Subcutaneous adipose tissue (tissue), 4 donors: ENCODE data around the gene FAM9A. TPM values are rescaled to one million over a fixed set of nuclear protein-coding genes. Genes with fewer than 3 reads are reported as not detected.

Source experiments
- total RNA-seq, 4 donors: library from RNA; depleted of rRNA; stranded (reverse); fragments of >200 nt; gene quantifications; one replicate each; pipeline ENCODE4 v1.1.0, GENCODE V29; 2016
- TF ChIP-seq, protein P1 (sequence below): fragments of 450-650 bp; IDR thresholded peaks from one replicate; pipeline ENCODE4 v1.5.1; 2016; ENCODE audit warnings: low read depth, mild to moderate bottlenecking, control low read depth, antibody characterized with exemption, moderate library complexity

The FAM9A gene
- not detected for total RNA-seq

DNA sequence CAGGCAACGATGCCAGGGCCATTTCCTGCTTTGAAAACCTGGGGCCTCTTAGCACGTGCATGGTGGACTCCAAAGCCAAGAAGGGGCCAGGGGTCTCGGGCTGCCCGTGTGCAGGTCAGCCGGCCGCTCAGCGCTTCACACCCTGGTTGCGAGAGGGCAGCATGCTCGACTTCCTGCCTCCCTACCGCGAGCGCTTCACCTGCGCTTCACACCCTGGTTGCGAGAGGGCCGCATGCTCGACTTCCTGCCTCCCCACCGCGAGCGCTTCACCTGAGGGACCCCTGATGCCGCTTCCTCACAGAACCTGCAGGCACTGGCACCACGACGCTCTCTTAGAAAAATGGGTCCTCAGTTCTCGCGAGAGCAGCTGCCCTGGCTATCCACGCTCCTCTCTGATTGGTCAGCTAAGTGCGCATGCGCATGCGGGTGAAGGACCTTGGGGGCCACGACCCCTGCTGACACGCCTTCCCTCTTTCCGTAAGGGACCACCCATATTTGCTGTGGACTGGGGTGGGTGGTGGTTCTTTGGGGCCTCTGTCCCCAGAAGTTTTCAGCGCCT lies at the start of gene FAM9A:
Gene FAM9A (minus strand): TSS at position 343 of the 559 bp plus-strand sequence. CDS start 1,212 bp downstream, outside the sequence.
- TF ChIP-seq, protein P1, sequence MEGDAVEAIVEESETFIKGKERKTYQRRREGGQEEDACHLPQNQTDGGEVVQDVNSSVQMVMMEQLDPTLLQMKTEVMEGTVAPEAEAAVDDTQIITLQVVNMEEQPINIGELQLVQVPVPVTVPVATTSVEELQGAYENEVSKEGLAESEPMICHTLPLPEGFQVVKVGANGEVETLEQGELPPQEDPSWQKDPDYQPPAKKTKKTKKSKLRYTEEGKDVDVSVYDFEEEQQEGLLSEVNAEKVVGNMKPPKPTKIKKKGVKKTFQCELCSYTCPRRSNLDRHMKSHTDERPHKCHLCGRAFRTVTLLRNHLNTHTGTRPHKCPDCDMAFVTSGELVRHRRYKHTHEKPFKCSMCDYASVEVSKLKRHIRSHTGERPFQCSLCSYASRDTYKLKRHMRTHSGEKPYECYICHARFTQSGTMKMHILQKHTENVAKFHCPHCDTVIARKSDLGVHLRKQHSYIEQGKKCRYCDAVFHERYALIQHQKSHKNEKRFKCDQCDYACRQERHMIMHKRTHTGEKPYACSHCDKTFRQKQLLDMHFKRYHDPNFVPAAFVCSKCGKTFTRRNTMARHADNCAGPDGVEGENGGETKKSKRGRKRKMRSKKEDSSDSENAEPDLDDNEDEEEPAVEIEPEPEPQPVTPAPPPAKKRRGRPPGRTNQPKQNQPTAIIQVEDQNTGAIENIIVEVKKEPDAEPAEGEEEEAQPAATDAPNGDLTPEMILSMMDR = no peak

DNA sequence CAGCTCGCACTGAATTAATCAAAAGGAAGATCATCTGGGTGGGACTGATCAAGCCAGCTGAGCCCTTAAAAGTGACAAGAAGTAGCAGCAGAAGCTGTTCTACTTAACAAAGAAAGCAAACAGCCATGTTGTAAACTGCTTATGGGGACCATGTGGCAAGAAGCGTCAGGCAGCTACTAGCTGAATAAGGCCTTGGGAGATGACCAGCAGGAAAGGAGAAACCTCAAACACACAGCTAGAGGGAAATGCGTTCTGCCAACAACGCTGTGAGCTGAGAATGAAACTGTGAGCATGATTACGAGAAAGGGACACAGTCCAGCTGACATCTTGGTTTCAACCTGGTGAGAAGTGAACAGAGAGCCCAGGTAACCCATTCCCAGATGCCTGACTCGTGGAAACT lies 49.3 kb upstream of the FAM9A start:
- TF ChIP-seq, protein P1 = no peak

DNA sequence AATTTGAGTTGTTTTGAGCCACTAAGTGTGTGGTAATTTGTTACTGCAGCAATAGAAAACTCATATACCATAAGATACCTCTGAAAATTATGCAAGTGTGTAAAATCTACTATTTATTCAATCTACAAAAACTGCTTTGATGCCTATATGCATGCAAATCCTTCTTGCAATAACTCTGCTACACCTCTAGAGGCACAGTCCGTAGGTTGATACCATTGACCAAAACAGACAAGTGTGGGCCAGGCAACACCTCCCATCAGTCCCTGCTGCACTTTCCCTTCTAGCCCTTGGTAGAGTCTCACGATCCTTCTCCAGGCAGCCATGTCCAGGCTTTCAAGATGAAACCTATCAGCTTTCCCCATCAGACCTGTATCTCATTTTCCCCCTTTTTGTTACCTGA lies 48.8 kb upstream of the FAM9A start:
- TF ChIP-seq, protein P1 = no peak

DNA sequence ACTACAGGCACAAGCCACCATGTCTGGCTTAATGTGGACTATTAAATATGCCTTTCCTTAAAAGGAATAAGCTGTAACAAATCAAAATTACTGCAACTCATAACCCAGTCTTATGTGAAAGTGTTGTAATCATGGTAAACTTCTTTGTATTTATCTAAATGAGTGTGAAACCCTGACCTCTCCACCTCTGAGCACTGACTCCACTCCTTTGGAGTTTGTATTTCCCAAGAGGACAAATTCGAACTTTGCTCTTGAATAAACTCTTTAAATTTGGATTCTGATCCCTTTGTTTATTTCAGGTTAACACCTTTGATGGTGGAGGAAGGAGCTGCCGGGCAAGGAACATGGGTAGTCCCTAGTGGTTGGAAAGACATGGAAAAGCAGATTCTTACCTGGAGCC lies 48.3 kb upstream of the FAM9A start:
- TF ChIP-seq, protein P1 = no peak

DNA sequence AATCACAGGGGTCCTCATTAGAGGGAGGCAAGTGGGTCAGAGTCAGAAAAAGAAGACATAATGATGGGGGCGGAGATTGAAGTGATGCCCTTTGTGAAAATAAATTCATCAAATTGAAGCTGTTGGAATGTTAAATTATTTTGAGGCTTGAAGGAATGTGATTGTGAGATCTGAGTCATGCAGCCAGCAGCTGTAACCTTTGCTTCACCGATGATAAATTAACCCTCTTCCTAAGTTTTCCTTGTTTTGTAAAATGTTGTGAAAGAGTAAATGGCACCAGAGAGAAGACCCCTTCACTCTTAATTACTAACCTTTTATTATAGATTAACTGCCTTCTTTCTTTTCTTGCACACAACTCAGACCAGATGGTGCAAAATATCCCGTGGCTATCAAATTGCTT lies 47.7 kb upstream of the FAM9A start:
- TF ChIP-seq, protein P1 = no peak

DNA sequence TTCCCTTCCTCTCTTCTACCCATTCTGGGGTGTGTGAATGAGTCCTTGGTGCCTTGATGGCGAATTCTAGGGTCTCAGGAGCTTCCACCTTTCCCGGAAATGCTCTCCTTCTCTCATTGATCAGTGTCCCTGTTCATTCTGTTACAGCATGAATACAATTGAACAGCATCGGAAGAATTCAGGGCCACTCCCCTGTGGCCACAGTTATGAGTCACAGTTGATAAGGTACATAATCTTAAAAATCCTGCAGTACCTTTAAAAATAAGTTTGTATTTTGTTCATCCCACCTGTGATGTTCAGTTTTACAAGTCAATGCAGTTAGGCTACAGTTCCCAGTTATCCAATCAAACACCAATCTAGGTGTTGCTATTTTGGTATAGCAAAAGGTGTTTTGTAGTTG lies 47.3 kb upstream of the FAM9A start:
- TF ChIP-seq, protein P1 = no peak

DNA sequence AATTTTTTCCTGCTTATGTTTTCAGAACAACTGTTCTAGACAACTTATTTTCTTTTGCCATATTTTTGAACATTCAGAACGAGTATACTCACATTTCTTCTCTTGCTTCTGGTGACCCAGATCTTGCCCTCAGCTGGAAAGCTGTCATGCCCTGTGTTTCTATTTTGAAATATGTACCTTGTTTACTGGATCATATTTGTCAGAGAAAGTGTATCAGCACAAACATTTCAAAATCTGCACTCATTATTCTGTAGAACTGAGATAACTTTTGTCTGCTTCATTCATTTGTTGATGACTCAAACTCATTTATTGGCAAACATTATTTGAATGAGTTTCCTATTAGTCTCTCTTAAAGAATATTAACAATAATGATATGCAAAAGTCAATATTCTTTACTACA lies 46.2 kb upstream of the FAM9A start:
- TF ChIP-seq, protein P1 = no peak
